Adrenal gland (tissue), 5 donors: ENCODE results near the gene KCNS1.

Experiments used
- POLR2A ChIP-seq, 2 donors: fragments of 450-650 bp; IDR thresholded peaks; one replicate each; pipeline ENCODE4 v1.6.1; 2017; ENCODE audit warnings: antibody characterized with exemption in 2 of 2, mild to moderate bottlenecking in 2 of 2, moderate library complexity in 1 of 2
- TF ChIP-seq, protein P1 (sequence below), 6 experiments: fragments of 450-650 bp in 4 of 6; fragments of 200-600 bp in 2 of 6; sonication (generic) in 1 of 6; IDR thresholded peaks; 1 replicate in 5 of 6; 2 replicates in 1 of 6; pipeline versions ENCODE4 v1.5.1 to v1.8.0; 2016 to 2021; ENCODE audit warnings: antibody characterized with exemption in 6 of 6, mild to moderate bottlenecking in 2 of 6, moderate library complexity in 1 of 6
- donor health status: DM: no; HTN: no; CAD: no.

DNA sequence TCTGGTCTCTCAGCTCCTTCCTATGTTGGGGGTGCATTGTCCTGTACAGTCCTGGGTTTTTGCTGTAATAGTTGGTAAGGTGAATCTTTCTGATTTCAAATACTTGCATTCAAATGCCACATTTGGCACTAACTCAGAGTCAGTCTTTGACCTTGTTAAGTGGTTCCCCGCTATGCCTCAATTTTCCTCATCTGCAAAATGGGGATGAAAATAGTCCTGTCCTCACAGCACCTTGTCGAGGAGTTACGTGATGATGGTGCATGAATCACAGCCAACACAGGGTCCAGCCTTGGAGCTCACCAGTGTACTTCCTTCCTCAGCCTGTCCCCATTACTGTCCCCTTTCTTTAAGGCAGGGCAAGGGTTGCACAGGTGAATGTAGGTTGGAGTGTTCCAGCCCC lies 12.9 kb upstream of the KCNS1 start:
- TF ChIP-seq, protein P1, sequence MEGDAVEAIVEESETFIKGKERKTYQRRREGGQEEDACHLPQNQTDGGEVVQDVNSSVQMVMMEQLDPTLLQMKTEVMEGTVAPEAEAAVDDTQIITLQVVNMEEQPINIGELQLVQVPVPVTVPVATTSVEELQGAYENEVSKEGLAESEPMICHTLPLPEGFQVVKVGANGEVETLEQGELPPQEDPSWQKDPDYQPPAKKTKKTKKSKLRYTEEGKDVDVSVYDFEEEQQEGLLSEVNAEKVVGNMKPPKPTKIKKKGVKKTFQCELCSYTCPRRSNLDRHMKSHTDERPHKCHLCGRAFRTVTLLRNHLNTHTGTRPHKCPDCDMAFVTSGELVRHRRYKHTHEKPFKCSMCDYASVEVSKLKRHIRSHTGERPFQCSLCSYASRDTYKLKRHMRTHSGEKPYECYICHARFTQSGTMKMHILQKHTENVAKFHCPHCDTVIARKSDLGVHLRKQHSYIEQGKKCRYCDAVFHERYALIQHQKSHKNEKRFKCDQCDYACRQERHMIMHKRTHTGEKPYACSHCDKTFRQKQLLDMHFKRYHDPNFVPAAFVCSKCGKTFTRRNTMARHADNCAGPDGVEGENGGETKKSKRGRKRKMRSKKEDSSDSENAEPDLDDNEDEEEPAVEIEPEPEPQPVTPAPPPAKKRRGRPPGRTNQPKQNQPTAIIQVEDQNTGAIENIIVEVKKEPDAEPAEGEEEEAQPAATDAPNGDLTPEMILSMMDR (IDR thresholded peaks at IDR 0.05), result no peak
- no peak for TF ChIP-seq POLR2A (IDR thresholded peaks at IDR 0.05)
